Thoracic aorta (tissue), 2 donors: Measurements from ENCODE around the gene SCYGR1. TPM values are rescaled to one million over a fixed set of nuclear protein-coding genes. Genes with fewer than 3 reads are reported as not detected.

Source experiments
- ATAC-seq: fragments of 150-250 bp; one replicate; pipeline ENCODE4 v1.8.0; 2017; ENCODE audit warnings: low read depth; ENCODE audit not compliant: insufficient number of reproducible peaks, low FRiP score
- DNase-seq: peaks from one replicate; pipeline ENCODE4 v3.0.0-alpha.2; 2020; ENCODE audit warnings: low spot score
- H3K27ac ChIP-seq, 2 donors: fragments of 200-600 bp; sonication (generic); 1 replicate in 1 of 2; 2 replicates in 1 of 2; pipeline ENCODE4 v1.5.1; 2016; ENCODE audit warnings: mild to moderate bottlenecking in 2 of 2, moderate library complexity in 2 of 2
- H3K27me3 ChIP-seq: fragments of 200-600 bp; sonication (generic); replicated peaks from 2 replicates; pipeline ENCODE4 v1.6.0; 2016; ENCODE audit warnings: mild to moderate bottlenecking; ENCODE audit not compliant: insufficient read depth
- H3K36me3 ChIP-seq: fragments of 200-600 bp; sonication (generic); one replicate; pipeline ENCODE4 v1.5.1; 2016
- H3K4me1 ChIP-seq, 2 donors: fragments of 200-600 bp; sonication (generic); 1 replicate in 1 of 2; 2 replicates in 1 of 2; pipeline versions ENCODE4 v1.5.1 to v1.6.0; 2016; ENCODE audit warnings: low read depth in 2 of 2, mild to moderate bottlenecking in 1 of 2; ENCODE audit not compliant: control insufficient read depth in 1 of 2
- H3K4me3 ChIP-seq: fragments of 200-600 bp; sonication (generic); 2 replicates; pipeline ENCODE4 v1.5.1; 2016; ENCODE audit warnings: mild to moderate bottlenecking
- H3K9me3 ChIP-seq: fragments of 200-600 bp; sonication (generic); 2 replicates; pipeline ENCODE4 v1.5.1; 2016
- CTCF ChIP-seq: fragments of 200-600 bp; sonication (generic); IDR thresholded peaks from one replicate; pipeline ENCODE4 v1.5.1; 2019; ENCODE audit warnings: antibody characterized with exemption
- total RNA-seq, 2 donors: library from RNA; depleted of rRNA; stranded (reverse); fragments of >200 nt; gene quantifications; one replicate each; pipeline versions ENCODE4 v1.1.0 to v1.2.3, GENCODE V29; 2016

SCYGR1 gene
- total RNA-seq, 2 donors from 2014 or later: not detected

GRCh38 chr2:227402321-227402720 is 14.6 kb upstream of the SCYGR1 start:
- Histone ChIP-seq H3K9me3 (no peaks in the 10 kb centered on the region), H3K4me3 (no peak overlapping the region), H3K27me3 (no peaks in the 10 kb centered on the region), H3K27ac (no peak overlapping the region), H3K36me3 (no peaks in the 10 kb centered on the region), H3K4me1 (peaks cover 4 to 11% of the 10 kb centered on the region in 2 donors)
- ATAC-seq (no peak), DNase-seq (no peak)
- no peak for TF ChIP-seq CTCF

GRCh38 chr2:227401550-227401949 is 13.8 kb upstream of the SCYGR1 start:
- no peak for TF ChIP-seq CTCF
- H3K4me3 ChIP-seq: no peak overlapping the region
- H3K27me3 ChIP-seq: no peaks in the 10 kb centered on the region
- H3K9me3 ChIP-seq: no peaks in the 10 kb centered on the region
- ATAC-seq: no peak
- no peak overlapping the region for H3K27ac ChIP-seq
- H3K36me3 ChIP-seq: no peaks in the 10 kb centered on the region
- DNase-seq: no peak
- peaks cover 0 to 4% of the 10 kb centered on the region in 2 donors for H3K4me1 ChIP-seq

GRCh38 chr2:227398684-227399670 is 11.2 kb upstream of the SCYGR1 start:
- no peaks in the 10 kb centered on the region for H3K36me3 ChIP-seq
- H3K4me1 ChIP-seq: no peaks in the 10 kb centered on the region
- TF ChIP-seq CTCF: no peak
- no peak overlapping the region for H3K4me3 ChIP-seq
- DNase-seq: no peak
- no peaks in the 10 kb centered on the region for H3K9me3 ChIP-seq
- H3K27ac ChIP-seq: no peak overlapping the region
- no peaks in the 10 kb centered on the region for H3K27me3 ChIP-seq
- no peak for ATAC-seq

- Histone ChIP-seq H3K4me1 (no peaks in the 10 kb centered on the region), H3K27ac (no peak overlapping the region), H3K9me3 (no peaks in the 10 kb centered on the region), H3K36me3 (no peaks in the 10 kb centered on the region), H3K4me3 (no peak overlapping the region), H3K27me3 (no peaks in the 10 kb centered on the region)
- TF ChIP-seq CTCF: no peak
- no peak for ATAC-seq
- DNase-seq: no peak
These were observed 9.8 kb upstream of the SCYGR1 start for GRCh38 chr2:227397562-227397961.

- H3K9me3 ChIP-seq: no peaks in the 10 kb centered on the region
- no peak for DNase-seq
These were observed 7.8 kb upstream of the SCYGR1 start for GRCh38 chr2:227395556-227395955.

More at GRCh38 chr2:227395556-227395955, 7.8 kb upstream of the SCYGR1 start:
- no peak for TF ChIP-seq CTCF
- H3K36me3 ChIP-seq: no peaks in the 10 kb centered on the region
- no peak overlapping the region for H3K4me3 ChIP-seq
- no peaks in the 10 kb centered on the region for H3K4me1 ChIP-seq
- H3K27ac ChIP-seq: no peak overlapping the region
- no peak for ATAC-seq
- H3K27me3 ChIP-seq: no peaks in the 10 kb centered on the region
